ENCODE data around the gene MMS22L.

MMS22L gene

GRCh38 chr6:97282726-97283617 is at the start of gene MMS22L:
Gene MMS22L (minus strand): TSS chr6:97283216. CDS start chr6:97282477, 739 bp downstream.
- peak; percentile 87 to 89 for DNase-seq (ENCODE audit: low read depth in 2 of 2)

- no peak for DNase-seq (ENCODE audit: low read depth in 2 of 2)
Measured at GRCh38 chr6:97322811-97323210, 39.8 kb upstream of the MMS22L start.

GRCh38 chr6:97322226-97322625 is 39.2 kb upstream of the MMS22L start:
- no peak for DNase-seq (ENCODE audit: low read depth in 2 of 2)

GRCh38 chr6:97316978-97317377 is 34.0 kb upstream of the MMS22L start:
- no peak for DNase-seq (ENCODE audit: low read depth in 2 of 2)

- no peak for DNase-seq (ENCODE audit: low read depth in 2 of 2)
Measured at GRCh38 chr6:97312241-97312640, 29.2 kb upstream of the MMS22L start.

GRCh38 chr6:97306544-97307320 is 23.7 kb upstream of the MMS22L start:
- DNase-seq (ENCODE audit: low read depth in 2 of 2): no peak

- DNase-seq (ENCODE audit: low read depth in 2 of 2): no peak
Measured at GRCh38 chr6:97305414-97306066, 22.5 kb upstream of the MMS22L start.

GRCh38 chr6:97304701-97305100 is 21.7 kb upstream of the MMS22L start:
- DNase-seq (ENCODE audit: low read depth in 2 of 2): no peak

- no peak for DNase-seq (ENCODE audit: low read depth in 2 of 2)
Measured at GRCh38 chr6:97294451-97294850, 11.4 kb upstream of the MMS22L start.

GRCh38 chr6:97293198-97293696 is 10.2 kb upstream of the MMS22L start:
- no peak for DNase-seq (ENCODE audit: low read depth in 2 of 2)

GRCh38 chr6:97292671-97293070 is 9.7 kb upstream of the MMS22L start:
- no peak for DNase-seq (ENCODE audit: low read depth in 2 of 2)

- DNase-seq (ENCODE audit: low read depth in 2 of 2): no peak
Measured at GRCh38 chr6:97291896-97292295, 8.9 kb upstream of the MMS22L start.

GRCh38 chr6:97289332-97289731 is 6.3 kb upstream of the MMS22L start:
- DNase-seq (ENCODE audit: low read depth in 2 of 2): no peak

GRCh38 chr6:97288188-97288587 is 5.2 kb upstream of the MMS22L start:
- DNase-seq (ENCODE audit: low read depth in 2 of 2): no peak

GRCh38 chr6:97282238-97282725 is 734 bp downstream of the MMS22L start:
- DNase-seq (ENCODE audit: low read depth in 2 of 2): no peak

GRCh38 chr6:97280766-97281165 is 2.2 kb downstream of the MMS22L start:
- DNase-seq (ENCODE audit: low read depth in 2 of 2): no peak

- DNase-seq (ENCODE audit: low read depth in 2 of 2): no peak
Measured at GRCh38 chr6:97275804-97276203, 7.2 kb downstream of the MMS22L start.

GRCh38 chr6:97269821-97270220 is 13.2 kb downstream of the MMS22L start:
- DNase-seq (ENCODE audit: low read depth in 2 of 2): no peak

GRCh38 chr6:97262676-97263075 is 20.3 kb downstream of the MMS22L start:
- DNase-seq (ENCODE audit: low read depth in 2 of 2): no peak

GRCh38 chr6:97246842-97247241 is 36.2 kb downstream of the MMS22L start:
- no peak for DNase-seq (ENCODE audit: low read depth in 2 of 2)

- DNase-seq (ENCODE audit: low read depth in 2 of 2): no peak
Measured at GRCh38 chr6:97240222-97240621, 42.8 kb downstream of the MMS22L start.

- DNase-seq (ENCODE audit: low read depth in 2 of 2): no peak
Measured at GRCh38 chr6:97231911-97232310, 51.1 kb downstream of the MMS22L start.
